ENCODE results near the gene SARS2.
"Not testable (repeated sequence)": the region's sequence is repeated elsewhere in the genome, so short reads cannot be mapped to it uniquely, and the experiment has no call there.

Gene SARS2

GRCh38 chr19:38929929-38930775 lies at the start of gene SARS2:
Gene SARS2, minus strand, starts transcription at chr19:38930763. Its CDS starts 27 bp downstream, at chr19:38930736.
- peak; percentile 91 for DNase-seq

GRCh38 chr19:38979812-38980211 lies 49.2 kb upstream of the SARS2 start:
- DNase-seq: no peak

GRCh38 chr19:38978326-38978689 lies 47.7 kb upstream of the SARS2 start:
- no peak for DNase-seq

- DNase-seq: no peak
These were observed 47.1 kb upstream of the SARS2 start for GRCh38 chr19:38977445-38978325.

- DNase-seq: no peak
These were observed 45.3 kb upstream of the SARS2 start for GRCh38 chr19:38975861-38976271.

- no peak for DNase-seq
These were observed 44.8 kb upstream of the SARS2 start, which contains the start of gene FBXO17 for GRCh38 chr19:38975214-38975860. Gene FBXO17, minus strand, starts transcription at chr19:38975742. Its CDS starts 25,423 bp downstream, at chr19:38950319.

- no peak for DNase-seq
These were observed 44.2 kb upstream of the SARS2 start for GRCh38 chr19:38974624-38975213.

GRCh38 chr19:38971672-38972071 lies 41.1 kb upstream of the SARS2 start:
- DNase-seq: no peak

- DNase-seq: no peak
These were observed 40.3 kb upstream of the SARS2 start for GRCh38 chr19:38970664-38971532.

GRCh38 chr19:38966149-38966548 lies 35.6 kb upstream of the SARS2 start:
- not testable (repeated sequence) for DNase-seq

GRCh38 chr19:38964738-38965137 lies 34.2 kb upstream of the SARS2 start:
- DNase-seq: no peak

GRCh38 chr19:38959618-38960017 lies 29.1 kb upstream of the SARS2 start:
- DNase-seq: no peak

GRCh38 chr19:38958301-38958700 lies 27.7 kb upstream of the SARS2 start:
- DNase-seq: no peak

- DNase-seq: no peak
These were observed 25.7 kb upstream of the SARS2 start for GRCh38 chr19:38956264-38956663.

GRCh38 chr19:38953677-38954076 lies 23.1 kb upstream of the SARS2 start:
- DNase-seq: no peak

GRCh38 chr19:38952395-38953165 lies 22.0 kb upstream of the SARS2 start:
- DNase-seq: peak; percentile 24

GRCh38 chr19:38951187-38951586 lies 20.6 kb upstream of the SARS2 start:
- DNase-seq: no peak

- DNase-seq: peak; percentile 32
These were observed 19.2 kb upstream of the SARS2 start for GRCh38 chr19:38949580-38950367.

GRCh38 chr19:38946229-38947010 lies 15.9 kb upstream of the SARS2 start:
- DNase-seq: no peak
